B cell (primary cell): ENCODE results near the gene ZDHHC18. TPM values are rescaled to one million over a fixed set of nuclear protein-coding genes. Genes with fewer than 3 reads are reported as not detected.

Experiments used
- ATAC-seq: fragments of 200-7000 bp; cut with Tn5 transposase; one replicate; pipeline ENCODE4 v1.10.0; 2021; ENCODE audit warnings: low read depth, mild to moderate bottlenecking, moderate number of reproducible peaks, moderate library complexity
- CTCF ChIA-PET: fragments of 350-600 bp; sonication (Branson Sonifier 250); formaldehyde crosslinking; loops from one replicate; lab custom pipeline; 2021; ENCODE audit warnings: antibody characterized with exemption, inconsistent platforms; lab: Charles Lee
- POLR2A ChIA-PET: fragments of 350-600 bp; sonication (Branson Sonifier 250); formaldehyde crosslinking; loops from one replicate; lab custom pipeline; 2021; ENCODE audit warnings: antibody characterized with exemption; lab: Charles Lee
- DNase-seq: peaks from one replicate; pipeline ENCODE4 v3.0.0; 2013
- H2AFZ ChIP-seq: 2 replicates; pipeline ENCODE4 v1.6.1; 2012; ENCODE audit warnings: mild to moderate bottlenecking, low read depth, low read length; ENCODE audit not compliant: insufficient read depth, poor library complexity, severe bottlenecking
- H3K27ac ChIP-seq, 2 donors: 1 replicate in 1 of 2; 2 replicates in 1 of 2; pipeline ENCODE4 v1.5.1; 2012 to 2013; ENCODE audit warnings: low read length in 2 of 2, mild to moderate bottlenecking in 2 of 2, moderate library complexity in 1 of 2
- H3K27me3 ChIP-seq, 4 experiments: fragments of 200-600 bp in 1 of 4; sonication (generic) in 1 of 4; replicated peaks in 1 of 4; 1 replicate in 2 of 4; 2 replicates in 2 of 4; pipeline versions ENCODE4 v1.6.1 to v1.7.0; 2013 to 2016; ENCODE audit warnings: low read length in 3 of 4, mild to moderate bottlenecking in 2 of 4, mixed read lengths in 1 of 4, moderate library complexity in 1 of 4; ENCODE audit not compliant: insufficient read depth in 4 of 4, control insufficient read depth in 3 of 4; ENCODE audit errors: control extremely low read depth in 1 of 4
- H3K36me3 ChIP-seq, 2 experiments: replicated peaks in 1 of 2; 1 replicate in 1 of 2; 2 replicates in 1 of 2; pipeline versions ENCODE4 v1.6.1 to v1.7.1; 2013; ENCODE audit warnings: low read length in 1 of 2; ENCODE audit not compliant: insufficient read depth in 2 of 2, control insufficient read depth in 1 of 2; ENCODE audit errors: control extremely low read depth in 1 of 2, extremely low read depth in 1 of 2
- H3K4me1 ChIP-seq, 2 donors: fragments of 200-600 bp in 1 of 2; sonication (generic) in 1 of 2; 1 replicate in 1 of 2; 2 replicates in 1 of 2; pipeline versions ENCODE4 v1.5.1 to v1.6.1; 2013 to 2017; ENCODE audit warnings: low read length in 2 of 2; ENCODE audit not compliant: control insufficient read depth in 2 of 2, insufficient read depth in 2 of 2
- H3K4me2 ChIP-seq: replicated peaks from 2 replicates; pipeline ENCODE3; 2012; ENCODE audit warnings: mild to moderate bottlenecking, low read depth, low read length; ENCODE audit not compliant: poor library complexity, severe bottlenecking
- H3K4me3 ChIP-seq, 5 experiments: fragments of 200-600 bp in 1 of 5; sonication (generic) in 1 of 5; 1 replicate in 3 of 5; 2 replicates in 2 of 5; pipeline versions ENCODE4 v1.5.1 to v1.7.0; 2011 to 2016; ENCODE audit warnings: low read length in 4 of 5, mild to moderate bottlenecking in 4 of 5, low read depth in 2 of 5, control low read depth in 1 of 5, moderate library complexity in 1 of 5; ENCODE audit not compliant: insufficient read depth in 1 of 5; ENCODE audit errors: control extremely low read depth in 1 of 5, extremely low read depth in 1 of 5
- H3K79me2 ChIP-seq: fragments of 200-600 bp; sonication (generic); one replicate; pipeline ENCODE4 v1.6.0; 2016; ENCODE audit warnings: low read length; ENCODE audit not compliant: control insufficient read depth, insufficient read depth
- H3K9ac ChIP-seq: fragments of 200-600 bp; sonication (generic); 2 replicates; pipeline ENCODE4 v1.6.1; 2017; ENCODE audit warnings: mild to moderate bottlenecking, low read length, moderate library complexity
- H3K9me3 ChIP-seq, 3 donors: one replicate each; pipeline versions ENCODE4 v1.6.1 to v1.7.1; 2013; ENCODE audit warnings: low read length in 2 of 3; ENCODE audit not compliant: control insufficient read depth in 2 of 3, insufficient read depth in 1 of 3; ENCODE audit errors: control extremely low read depth in 1 of 3
- H4K20me1 ChIP-seq: 2 replicates; pipeline ENCODE4 v1.6.0; 2012; ENCODE audit warnings: mild to moderate bottlenecking, low read length; ENCODE audit not compliant: insufficient read depth, control insufficient read depth, poor library complexity, severe bottlenecking
- H3K27ac Mint-ChIP-seq: one replicate; pipeline ENCODE4 v1.8.0; 2021; ENCODE audit warnings: mixed read lengths
- H3K27me3 Mint-ChIP-seq: one replicate; pipeline ENCODE4 v1.8.0; 2021; ENCODE audit warnings: mixed read lengths
- H3K4me1 Mint-ChIP-seq: one replicate; pipeline ENCODE4 v1.8.0; 2021; ENCODE audit warnings: mixed read lengths
- H3K4me3 Mint-ChIP-seq: one replicate; pipeline ENCODE4 v1.8.0; 2021; ENCODE audit warnings: mixed read lengths
- H3K9me3 Mint-ChIP-seq: one replicate; pipeline ENCODE4 v1.8.0; 2022; ENCODE audit warnings: mixed read lengths; ENCODE audit not compliant: insufficient read depth
- CTCF ChIP-seq: fragments of 200-600 bp; IDR thresholded peaks from one replicate; pipeline ENCODE4 v1.8.0; 2022; ENCODE audit warnings: antibody characterized with exemption, mild to moderate bottlenecking
- EZH2 ChIP-seq: IDR thresholded peaks from 2 replicates; pipeline ENCODE4 v1.6.1; 2012; ENCODE audit warnings: borderline replicate concordance, low read depth, mild to moderate bottlenecking, moderate library complexity, low read length; ENCODE audit not compliant: insufficient read depth, poor library complexity, severe bottlenecking
- WGBS: methylation state at CpG from one replicate; pipeline ENCODE4 v1.1.5; 2013; ENCODE audit warnings: missing lambda C conversion rate; ENCODE audit not compliant: insufficient coverage; 5-methylcytosine and 5-hydroxymethylcytosine counted together
- intact Hi-C: fragments of 100-400 bp; cut with micrococcal nuclease; formaldehyde crosslinking; loops from one replicate; pipeline ENCODE4 v1.10.0; 2022
- polyA plus RNA-seq: library from polyadenylated mRNA; depleted of rRNA; stranded (reverse); fragments of >200 nt; gene quantifications from 2 replicates; pipeline ENCODE4 v1.2.3, GENCODE V29; 2012
- total RNA-seq, 2 donors: library from RNA; stranded (reverse); fragments of 120-200 nt in 1 of 2; gene quantifications; 1 replicate in 1 of 2; 2 replicates in 1 of 2; pipeline versions ENCODE4 v1.2.3 to v1.2.4, GENCODE V29; 2013 to 2022

The ZDHHC18 gene
- total and polyA plus RNA-seq, 2 donors (not counting 1 experiment from before 2014, with no cell fraction given): 25.8 to 30.8 TPM

GRCh38 chr1:26822737-26823395 is 3.6 kb upstream of the ZDHHC18 start:
- H3K36me3 ChIP-seq: no peaks in the 10 kb centered on the region
- WGBS: 100% methylated on average over 1 of the region's 4 CpGs
- no peak overlapping the region for H3K4me2 ChIP-seq
- peaks cover 0 to 21% (median 4%) of the 10 kb centered on the region in 4 experiments for H3K27me3 ChIP-seq
- Mint-ChIP-seq H3K27me3 (peaks cover 7% of the 10 kb centered on the region), H3K27ac (no peak overlapping the region), H3K4me3 (no peak overlapping the region), H3K4me1 (peaks cover 36% of the 10 kb centered on the region), H3K9me3 (no peaks in the 10 kb centered on the region)
- DNase-seq: no peak
- H3K27ac ChIP-seq: no peak overlapping the region
- no peak overlapping the region for H3K9ac ChIP-seq
- H3K9me3 ChIP-seq: no peaks in the 10 kb centered on the region
- ChIA-PET CTCF (interaction anchor here (0.6 to 8.2 kb wide), 4 partner anchors 12 to 282 kb away, joined by 3 to 153 read pairs (median 46); no protein-coding TSS in a partner anchor), POLR2A (interaction anchor here (0.6 kb wide), 1 partner anchor 11 kb away, joined by 4 read pairs; no protein-coding TSS in a partner anchor)
- no peak overlapping the region for H2AFZ ChIP-seq
- H3K4me1 ChIP-seq: peaks cover 33 to 44% of the 10 kb centered on the region in 2 donors
- H3K79me2 ChIP-seq: peaks cover 22% of the 10 kb centered on the region
- ATAC-seq: no peak
- TF ChIP-seq CTCF (no peak), EZH2 (no peak)
- no peak overlapping the region for H3K4me3 ChIP-seq
- peaks cover 20% of the 10 kb centered on the region for H4K20me1 ChIP-seq
- intact Hi-C loops: no loop called here

GRCh38 chr1:26824731-26825130 is 1.8 kb upstream of the ZDHHC18 start:
- no peak overlapping the region for H3K4me2 ChIP-seq
- DNase-seq (no peak), ATAC-seq (no peak)
- ChIA-PET POLR2A (interaction anchor here (0.5 kb wide), 1 partner anchor 9 kb away, joined by 8 read pairs; no protein-coding TSS in a partner anchor), CTCF (interaction anchor here (8.0 to 8.2 kb wide), 2 partner anchors 11 to 14 kb away, joined by 84 to 153 read pairs; no protein-coding TSS in a partner anchor)
- H3K4me3 ChIP-seq: no peak overlapping the region
- peaks cover 7% of the 10 kb centered on the region for H3K27me3 Mint-ChIP-seq
- H2AFZ ChIP-seq: no peak overlapping the region
- H3K27ac ChIP-seq: no peak overlapping the region
- peaks cover 22% of the 10 kb centered on the region for H3K79me2 ChIP-seq
- TF ChIP-seq CTCF (no peak), EZH2 (no peak)
- no peak overlapping the region for H3K27ac Mint-ChIP-seq
- H3K9me3 ChIP-seq: no peaks in the 10 kb centered on the region
- H3K36me3 ChIP-seq: peaks cover 0 to under 1% of the 10 kb centered on the region in 2 experiments
- H3K9me3 Mint-ChIP-seq: no peaks in the 10 kb centered on the region
- H3K27me3 ChIP-seq: peaks cover 0 to 18% (median 4%) of the 10 kb centered on the region in 4 experiments
- H3K9ac ChIP-seq: no peak overlapping the region
- peaks cover 45 to 62% of the 10 kb centered on the region in 2 donors for H3K4me1 ChIP-seq
- intact Hi-C loops: no loop called here
- H4K20me1 ChIP-seq: peaks cover 20% of the 10 kb centered on the region
- H3K4me3 Mint-ChIP-seq: no peak overlapping the region
- 100% methylated on average over 2 of the region's 3 CpGs for WGBS
- H3K4me1 Mint-ChIP-seq: peaks cover 53% of the 10 kb centered on the region
